Stimulated activated CD4-positive, alpha-beta T cell treated with anti-CD3 and anti-CD28 coated beads, Interleukin-1b, Interleukin-23, amount 100 ng/mL, for 1 hour (primary cell): Measurements from ENCODE around the gene IFT80.

Source experiments
- DNase-seq, 2 donors: peaks; one replicate each; pipeline ENCODE4 v3.0.0-alpha.2; 2020; ENCODE audit warnings: low read depth in 2 of 2

The IFT80 gene

DNA sequence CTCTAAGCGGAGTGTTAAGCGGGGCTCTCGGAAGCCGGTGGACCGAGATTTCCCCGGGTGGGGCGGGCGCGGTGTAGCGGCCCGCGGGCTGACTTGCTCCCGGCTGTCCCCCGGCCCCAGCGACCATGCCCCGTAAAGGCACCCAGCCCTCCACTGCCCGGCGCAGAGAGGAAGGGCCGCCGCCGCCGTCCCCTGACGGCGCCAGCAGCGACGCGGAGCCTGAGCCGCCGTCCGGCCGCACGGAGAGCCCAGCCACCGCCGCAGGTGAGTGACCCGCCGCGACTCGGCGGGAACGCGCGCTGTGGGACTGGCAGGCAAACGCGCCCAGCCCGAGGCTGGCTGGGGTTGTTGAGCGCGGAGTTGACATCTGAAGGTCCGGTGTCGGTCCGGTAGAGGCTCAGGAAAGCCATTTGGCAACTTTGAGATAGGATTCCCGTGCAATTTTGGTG, 1.7 kb upstream of the IFT80 start:
- DNase-seq, result no peak

DNA sequence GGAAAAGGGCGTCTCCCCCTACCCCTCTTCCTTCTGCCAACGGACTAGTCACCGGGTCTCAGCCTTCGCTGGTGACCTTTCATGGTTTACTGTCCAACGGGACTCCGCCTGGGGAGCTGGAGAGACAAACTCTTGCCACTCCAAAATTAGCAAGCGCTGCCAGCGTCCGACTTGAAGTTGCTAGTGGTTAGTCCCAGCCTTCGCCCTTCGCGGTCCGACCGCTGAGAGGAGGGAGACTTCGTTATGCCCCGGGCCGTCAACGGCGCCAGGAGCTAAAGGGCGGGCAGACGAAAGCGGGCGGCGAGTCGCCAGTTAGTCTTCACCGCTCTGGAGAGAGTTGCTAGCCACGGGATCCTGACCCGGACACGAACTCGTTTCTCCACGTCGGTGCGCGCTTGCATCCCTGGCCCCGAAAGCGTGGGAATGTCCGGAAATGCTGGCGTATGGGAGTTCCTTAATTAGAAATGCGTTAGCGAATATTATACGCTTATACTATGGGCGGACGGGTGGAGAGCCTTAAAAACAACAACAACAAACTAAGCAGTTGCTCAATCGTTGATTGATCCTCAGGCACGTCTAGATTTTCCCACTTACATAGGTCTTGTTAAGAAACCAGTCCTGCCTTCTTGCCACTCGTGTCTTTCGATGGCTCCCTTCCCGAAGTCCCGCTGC, 1.1 kb upstream of the IFT80 start:
- DNase-seq, result no peak

DNA sequence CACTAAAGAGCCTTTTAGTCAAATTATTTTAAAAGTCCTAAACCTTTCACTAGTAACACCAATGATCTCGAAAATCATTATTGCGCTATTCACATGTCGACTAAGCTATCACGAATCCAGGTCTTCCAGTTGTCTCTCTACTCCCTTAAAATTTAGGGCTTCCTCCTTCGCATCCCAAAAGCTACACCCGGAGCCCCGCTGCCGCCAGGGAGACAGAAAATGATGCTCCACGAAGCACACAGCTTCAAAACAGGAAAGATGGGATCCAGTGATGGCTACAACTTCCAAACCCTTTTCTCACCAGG, 253 bp downstream of the IFT80 start:
- no peak for DNase-seq

DNA sequence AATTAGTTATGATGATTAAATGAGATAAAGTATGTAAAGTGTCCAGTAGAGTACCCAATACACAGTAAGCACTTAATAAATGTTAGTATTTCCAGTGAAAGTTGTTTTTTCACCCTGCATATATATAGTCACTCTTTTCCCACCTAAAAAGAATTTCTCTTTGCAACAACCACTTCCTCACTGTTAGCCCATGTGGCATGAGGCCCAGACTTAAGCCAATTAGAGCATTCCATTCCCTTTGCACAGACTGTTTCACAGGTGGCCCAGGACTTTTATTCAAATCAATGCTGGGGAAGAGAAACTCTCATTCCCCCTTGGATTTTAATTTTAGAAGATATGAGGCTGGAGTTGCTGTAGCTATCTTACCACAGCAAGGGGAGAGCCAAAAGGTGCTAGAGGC, 3.7 kb downstream of the IFT80 start:
- no peak for DNase-seq

DNA sequence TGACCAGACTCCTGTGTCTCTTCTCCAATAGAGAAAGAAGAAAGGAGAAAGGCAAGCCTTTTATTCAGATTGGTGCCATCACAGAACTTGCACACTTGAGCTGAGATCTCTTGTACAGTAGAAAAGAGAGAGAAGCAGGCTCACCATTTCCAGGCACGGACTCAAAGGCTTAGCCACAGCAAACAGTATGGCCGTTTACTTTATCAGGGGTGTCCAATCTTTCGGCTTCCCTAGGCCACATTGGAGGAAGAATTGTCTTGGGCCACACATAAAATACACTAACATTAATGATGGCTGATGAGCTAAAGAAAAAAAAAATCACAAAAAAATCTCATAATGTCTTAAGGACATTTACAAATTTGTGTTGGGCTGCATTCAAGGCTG, 5.0 kb downstream of the IFT80 start:
- no peak for DNase-seq

DNA sequence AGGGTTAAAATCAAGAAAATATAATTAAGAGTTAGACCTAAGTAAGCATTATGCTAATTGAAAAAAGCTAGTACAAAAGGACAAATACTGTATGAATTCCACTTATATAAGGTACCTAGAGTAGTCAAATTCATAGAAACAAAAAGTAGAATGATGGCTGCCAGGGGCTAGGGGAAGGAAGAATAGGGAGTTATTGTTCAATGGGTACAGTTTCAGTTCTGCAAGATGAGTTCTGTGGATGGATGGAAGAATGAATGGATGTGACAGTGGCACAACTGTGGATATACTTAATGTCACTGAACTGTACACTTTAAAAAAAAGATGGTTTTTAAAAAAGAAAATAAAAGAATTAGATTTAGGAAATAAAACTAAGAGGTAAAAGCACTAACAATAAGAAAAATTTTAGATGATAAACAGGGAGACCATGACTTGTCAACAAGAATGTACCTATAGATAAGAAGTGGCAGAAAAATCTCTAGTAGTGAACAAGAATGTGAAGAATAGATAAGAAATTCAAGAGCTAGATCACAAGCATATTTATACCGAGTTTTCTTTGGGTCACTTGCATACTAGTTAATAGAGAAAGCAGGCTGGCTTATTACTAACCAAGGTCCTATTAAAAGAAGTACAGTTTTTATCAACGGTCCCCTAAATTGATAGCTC, 5.5 kb downstream of the IFT80 start:
- no peak for DNase-seq

DNA sequence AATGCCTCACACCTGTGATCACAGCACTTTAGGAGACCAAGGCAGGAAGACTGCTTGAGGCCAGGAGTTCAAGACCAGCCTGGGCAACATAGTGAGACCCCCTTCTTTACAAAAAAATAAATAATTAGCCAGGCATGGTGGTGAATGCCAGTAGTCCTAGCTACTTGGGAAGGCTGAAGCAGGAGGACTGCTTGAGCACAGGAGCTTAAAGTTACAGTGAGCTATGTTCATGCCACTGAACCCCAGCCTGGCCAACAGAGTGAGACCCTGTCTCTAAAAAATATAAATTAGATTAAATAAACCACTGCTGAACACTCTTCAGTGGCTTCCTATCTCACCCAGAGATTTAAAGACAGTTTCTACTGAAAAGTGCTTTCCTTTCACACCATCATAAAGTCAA, 6.2 kb downstream of the IFT80 start:
- DNase-seq, result no peak

DNA sequence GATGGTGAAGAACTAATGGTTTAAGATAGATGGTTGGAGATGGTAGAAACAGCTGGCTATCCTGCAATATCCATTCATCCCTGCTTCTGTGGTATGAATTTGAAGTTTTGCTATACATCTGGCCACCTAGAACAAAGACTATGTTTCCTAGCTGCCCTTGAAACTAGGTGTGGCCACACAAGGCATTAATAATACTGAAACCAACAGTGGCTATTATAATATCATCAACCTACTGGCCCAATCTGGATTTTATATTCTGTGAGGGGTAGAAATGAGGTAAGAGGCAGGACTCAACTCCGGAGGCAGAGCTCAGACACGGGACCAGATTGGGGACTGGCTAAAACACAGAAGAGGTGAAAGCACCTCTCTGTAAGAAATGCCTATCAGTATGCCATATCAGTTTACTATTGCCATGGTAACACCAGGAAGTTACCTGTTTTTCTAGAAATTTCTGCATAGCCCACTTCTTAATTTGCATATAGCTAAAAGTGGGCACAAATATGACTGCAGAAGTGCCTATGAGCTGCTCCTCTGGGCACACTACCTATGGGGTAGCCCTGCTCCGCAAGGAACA, 8.4 kb downstream of the IFT80 start:
- DNase-seq, result no peak

DNA sequence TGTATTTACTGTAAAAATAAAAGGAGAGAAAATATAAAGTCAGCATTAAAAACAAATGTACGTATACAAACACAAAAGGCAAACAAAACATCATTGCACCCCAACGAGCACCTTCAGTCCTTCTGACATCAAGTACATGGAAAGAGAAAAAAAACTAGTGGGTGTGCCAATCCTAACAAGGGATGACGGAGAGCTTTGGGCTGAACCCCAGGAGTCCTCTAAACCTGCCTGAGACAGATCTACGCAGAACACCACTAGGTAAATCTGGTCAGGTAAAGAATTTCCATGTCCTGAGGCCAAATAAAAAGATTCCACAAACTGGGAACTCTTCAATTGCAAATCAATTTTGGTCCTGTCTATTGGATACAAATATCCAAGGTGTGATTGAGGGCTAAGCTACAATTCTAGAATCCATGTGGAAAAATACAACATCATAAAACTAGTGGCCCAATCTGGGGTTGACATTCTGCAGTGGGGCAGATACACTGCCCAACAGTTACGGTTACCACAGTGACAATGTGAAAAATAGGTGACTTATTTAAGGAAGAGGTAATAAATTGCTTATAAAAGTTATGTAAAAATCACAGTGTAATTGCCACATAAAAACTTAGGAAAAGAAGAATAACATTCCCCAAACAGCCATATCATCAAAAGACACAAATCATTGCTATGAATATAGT, 14.2 kb downstream of the IFT80 start:
- DNase-seq, result no peak

DNA sequence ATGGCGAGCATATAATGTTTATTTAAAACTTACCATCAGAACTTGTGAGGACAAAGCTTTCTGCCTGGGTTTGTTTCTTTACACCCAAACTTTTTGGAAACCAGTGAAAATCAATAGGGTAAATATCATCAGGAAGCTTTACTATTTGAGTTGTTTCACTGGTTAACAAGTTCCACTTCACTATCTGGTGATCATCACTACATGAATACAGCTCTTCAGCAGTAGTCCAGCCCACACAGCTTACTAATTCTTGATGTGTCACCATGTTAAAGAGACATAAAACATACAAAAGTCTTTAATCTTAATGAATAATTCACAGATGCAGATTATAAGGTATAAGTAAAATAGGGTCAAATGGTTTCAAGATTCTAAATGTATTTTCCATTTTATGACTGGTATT, 17.6 kb downstream of the IFT80 start:
- DNase-seq, result no peak

DNA sequence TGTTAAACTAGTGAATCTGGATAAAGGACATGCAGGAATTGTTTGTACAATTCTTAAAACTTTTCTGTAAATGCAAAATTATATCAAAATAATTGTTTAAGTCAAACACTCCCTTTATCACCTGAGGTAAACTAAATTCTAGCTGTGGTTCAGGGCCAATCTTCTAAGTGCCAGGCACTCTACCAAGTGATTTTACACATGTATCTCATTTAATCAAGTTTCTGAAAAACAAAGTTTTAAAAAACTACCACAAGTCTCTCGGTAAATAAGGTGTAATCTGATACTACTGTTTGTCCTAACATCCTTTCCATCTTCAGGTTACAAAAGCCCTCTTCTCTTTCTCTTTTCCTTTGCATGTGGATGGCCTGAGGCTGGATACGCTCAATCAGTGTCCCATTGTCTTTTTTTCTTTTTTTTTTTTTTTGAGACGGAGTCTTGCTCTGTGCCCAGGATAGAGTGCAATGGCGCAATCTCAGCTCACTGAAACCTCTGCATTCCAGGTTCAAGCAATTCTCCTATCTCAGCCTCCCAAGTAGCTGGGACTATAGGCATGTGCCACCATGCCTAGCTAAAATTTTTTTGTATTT, 19.3 kb downstream of the IFT80 start:
- no peak for DNase-seq

DNA sequence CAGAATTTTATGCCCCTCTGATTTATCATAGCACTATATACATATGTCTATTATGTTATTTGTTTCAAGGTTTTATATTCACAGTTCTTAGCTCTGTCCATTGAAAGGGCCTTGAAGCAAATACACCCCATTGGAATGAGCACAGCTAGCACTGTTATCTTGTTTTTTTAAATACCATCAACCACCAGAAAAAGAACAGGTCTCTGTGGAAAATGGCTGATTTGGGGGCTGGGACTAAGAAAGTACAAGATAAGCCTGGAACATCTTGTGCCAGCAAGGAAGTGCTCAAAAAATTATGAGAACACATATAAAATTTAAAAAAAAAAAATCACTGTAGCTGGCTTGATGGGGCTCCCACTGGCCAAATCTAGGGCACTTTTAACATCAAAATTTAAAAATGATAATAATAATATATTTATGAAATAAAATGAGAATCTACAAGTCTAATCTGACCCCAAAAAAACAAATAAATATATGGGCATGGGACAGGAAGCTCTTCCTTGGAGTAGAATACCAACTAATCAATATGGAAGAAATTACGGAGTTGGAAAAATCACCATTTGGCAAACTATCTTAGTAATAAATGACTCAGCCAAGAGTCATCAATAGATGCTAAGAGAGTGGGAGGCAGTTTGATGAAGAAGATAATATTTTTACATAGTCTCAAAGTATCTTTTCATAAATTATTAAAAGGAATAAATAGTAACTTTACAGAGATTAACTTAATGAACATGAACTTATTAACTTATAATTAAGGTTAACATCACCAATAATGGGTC, 20.5 kb downstream of the IFT80 start:
- DNase-seq, result no peak

DNA sequence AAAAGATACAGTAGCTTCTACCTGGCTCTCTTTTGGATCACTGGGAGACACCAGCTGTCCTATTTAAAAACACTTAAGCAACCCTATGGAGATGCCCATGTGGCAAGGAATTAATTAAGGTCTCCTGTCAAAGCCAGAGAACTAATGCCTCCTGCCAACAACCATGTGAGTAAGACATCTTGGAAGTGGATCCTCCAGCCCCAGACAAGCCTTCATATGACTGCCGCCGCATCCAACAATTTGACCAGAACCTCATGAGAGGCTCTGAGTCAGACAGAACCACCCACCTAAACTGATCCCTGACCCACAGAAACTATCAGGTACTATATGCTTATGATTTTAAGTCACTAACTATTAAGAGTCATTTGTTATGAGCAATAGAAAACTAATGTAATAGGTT, 22.3 kb downstream of the IFT80 start:
- no peak for DNase-seq

DNA sequence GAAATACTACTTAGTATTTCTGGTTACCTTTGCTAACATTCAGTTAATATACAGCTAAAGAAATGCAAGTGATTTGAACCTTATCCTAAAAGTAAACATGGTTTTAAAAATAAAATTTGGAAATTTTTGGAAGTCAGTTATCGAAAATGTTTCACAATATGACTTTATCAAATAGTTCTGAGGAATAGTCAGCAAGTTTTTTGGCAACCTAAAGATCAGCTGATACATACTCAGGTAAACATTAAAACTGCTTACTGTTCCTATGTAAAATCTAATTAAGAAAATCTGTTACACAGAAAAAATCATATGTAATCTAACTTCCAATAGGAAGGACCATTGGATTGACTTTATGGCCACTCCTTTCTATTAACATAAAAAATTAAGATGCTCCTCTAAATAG, 24.1 kb downstream of the IFT80 start:
- no peak for DNase-seq

DNA sequence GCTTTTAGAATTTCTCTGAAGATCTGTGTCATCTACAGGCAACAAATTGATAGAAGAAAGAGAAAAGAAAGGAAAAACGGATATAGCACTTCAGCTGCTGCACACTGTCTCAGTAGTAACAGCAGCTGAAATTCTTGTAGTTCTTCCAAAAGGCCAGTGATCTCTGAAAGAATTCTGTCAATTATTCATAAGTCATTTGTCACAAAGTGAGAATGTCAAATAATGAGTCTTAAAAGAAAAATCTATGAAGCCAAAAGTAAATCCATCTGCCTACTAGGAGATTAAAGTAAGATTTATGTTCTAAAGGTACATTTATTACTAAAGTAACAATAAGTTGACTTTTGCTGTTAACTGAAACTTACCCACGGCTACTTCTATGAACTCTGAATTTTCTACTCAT, 24.6 kb downstream of the IFT80 start:
- no peak for DNase-seq

DNA sequence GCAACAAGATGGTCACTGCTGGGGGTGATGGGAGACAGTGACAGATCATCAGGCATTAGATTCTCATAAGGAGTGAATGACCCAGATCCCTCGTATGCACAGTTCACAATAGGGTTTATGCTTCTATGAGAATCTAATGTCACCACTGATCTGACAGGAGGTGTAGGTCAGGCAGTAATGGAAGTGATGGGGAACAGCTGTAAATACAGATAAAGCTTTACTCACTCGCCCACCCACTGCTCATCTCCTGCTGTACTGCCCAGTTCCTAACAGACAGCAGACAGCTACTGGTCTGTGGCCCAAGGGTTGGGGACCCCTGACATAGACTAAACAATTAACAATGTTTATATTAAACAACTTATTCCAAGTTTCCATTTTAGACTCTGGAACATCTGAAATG, 25.4 kb downstream of the IFT80 start:
- no peak for DNase-seq

DNA sequence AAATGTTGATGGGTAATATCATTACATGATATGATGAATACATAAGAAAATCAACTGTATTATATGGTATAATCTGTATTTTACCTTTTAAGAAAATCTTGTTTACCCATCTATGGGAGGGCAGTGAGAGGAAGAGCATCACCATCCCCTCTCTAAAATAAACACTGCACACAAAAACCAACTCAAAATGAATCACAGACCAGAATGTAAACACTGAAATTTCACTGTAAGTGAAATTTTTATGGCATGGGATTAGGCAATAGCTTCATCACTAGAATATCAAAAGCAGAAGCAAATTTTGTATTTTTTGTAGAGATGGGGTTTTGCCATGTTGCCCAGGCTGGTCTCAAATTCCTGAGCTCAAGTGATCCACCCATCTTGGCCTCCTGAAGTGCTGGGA, 26.2 kb downstream of the IFT80 start:
- DNase-seq, result no peak

DNA sequence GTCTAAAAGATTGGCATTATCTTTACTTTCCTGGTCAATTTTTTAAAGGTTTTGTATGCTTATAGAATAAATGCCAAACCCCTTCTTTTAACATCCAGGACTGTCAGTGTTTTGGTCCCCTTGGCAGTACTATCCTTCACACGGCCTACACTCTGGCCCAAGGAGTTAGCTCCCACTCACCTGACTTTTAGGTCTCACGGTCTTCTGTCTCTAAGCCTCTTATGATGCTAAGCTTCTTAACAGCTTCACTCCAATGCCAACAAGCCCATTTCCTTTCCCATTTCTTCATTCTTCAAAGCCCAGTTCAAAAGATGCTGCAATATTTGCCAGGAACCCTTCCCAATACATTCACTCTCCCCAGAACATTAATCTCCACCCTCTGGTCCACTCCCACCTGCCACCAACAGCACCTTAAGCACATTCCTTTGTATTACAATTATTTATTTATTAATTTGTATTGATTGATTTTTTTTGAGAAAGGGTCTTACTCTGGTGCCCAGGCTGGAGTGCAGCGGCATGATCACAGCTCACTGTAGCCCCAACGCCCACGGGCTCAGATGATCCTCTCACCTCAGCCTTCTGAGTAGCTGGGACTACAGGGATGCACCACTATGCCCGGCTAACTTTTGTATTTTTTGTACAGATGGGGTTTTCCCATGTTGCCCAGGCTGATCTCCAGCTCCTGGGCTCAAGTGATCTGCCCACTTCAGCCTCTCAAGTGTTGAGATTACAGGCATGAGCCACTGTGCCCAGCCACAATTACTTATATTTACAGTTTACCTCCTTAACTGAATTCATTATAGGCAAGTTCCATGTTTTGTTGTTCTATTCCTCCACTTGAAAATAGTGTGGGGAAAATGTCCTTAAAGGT, 27.8 kb downstream of the IFT80 start:
- no peak for DNase-seq

DNA sequence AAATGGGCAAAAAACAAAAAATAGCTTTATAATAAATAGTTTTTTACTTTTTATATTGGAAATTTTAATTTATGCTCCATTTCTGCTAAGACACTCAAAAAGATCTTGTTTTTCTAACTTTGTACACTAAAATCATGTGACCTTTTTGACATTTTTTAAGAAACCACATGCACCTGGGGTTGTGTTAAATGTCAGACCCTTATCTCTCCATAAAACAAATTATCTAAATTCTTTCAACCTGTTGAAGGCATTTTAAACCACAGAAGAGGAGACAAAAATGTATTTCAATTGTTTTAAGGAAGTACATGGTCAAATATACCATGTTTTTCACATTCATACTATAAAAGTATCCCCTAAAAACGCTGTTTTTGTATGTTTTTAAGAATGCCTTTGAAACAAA, 29.2 kb downstream of the IFT80 start:
- DNase-seq, result no peak

DNA sequence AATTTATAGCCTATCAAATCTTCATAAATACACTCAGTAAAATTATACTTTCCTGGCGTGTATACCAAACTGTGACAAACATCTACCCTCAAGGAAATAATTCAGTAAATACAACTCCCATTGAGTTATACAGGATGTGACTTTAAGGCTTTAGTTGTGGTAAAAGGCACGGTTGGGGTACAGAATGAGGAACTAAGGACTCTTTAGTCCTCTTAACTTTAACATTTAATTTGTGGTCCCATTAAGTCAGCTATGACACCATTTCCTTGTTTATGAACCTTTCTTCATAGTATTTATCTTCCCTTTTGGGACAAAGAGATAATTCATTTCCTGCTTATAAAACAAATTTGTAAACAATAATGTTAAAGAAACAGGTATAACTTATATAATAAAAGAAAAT, 30.2 kb downstream of the IFT80 start:
- no peak for DNase-seq
